ENCODE measurements around the gene ZNF283.

GRCh38 chr19:43814663-43815352, 12.3 kb upstream of the ZNF283 start:
- TF ChIP-seq GATA2 (IDR thresholded peaks at IDR 0.05; ENCODE audit: low read depth, low read length), result no peak
- no peak for TF ChIP-seq GATA3 (IDR thresholded peaks at IDR 0.05; ENCODE audit: low read depth, low read length)

Measured in SH-SY5Y (cell line).